ENCODE measurements around the gene RPL13. TPM values are rescaled to one million over a fixed set of nuclear protein-coding genes. Genes with fewer than 3 reads are reported as not detected.

Gene RPL13
- total and polyA plus RNA-seq, 10 of the 15 experiments (the other 5 are each of a cell fraction or from before 2014, with no cell fraction given) = 386 to 9,428 (median 2,486) TPM

DNA sequence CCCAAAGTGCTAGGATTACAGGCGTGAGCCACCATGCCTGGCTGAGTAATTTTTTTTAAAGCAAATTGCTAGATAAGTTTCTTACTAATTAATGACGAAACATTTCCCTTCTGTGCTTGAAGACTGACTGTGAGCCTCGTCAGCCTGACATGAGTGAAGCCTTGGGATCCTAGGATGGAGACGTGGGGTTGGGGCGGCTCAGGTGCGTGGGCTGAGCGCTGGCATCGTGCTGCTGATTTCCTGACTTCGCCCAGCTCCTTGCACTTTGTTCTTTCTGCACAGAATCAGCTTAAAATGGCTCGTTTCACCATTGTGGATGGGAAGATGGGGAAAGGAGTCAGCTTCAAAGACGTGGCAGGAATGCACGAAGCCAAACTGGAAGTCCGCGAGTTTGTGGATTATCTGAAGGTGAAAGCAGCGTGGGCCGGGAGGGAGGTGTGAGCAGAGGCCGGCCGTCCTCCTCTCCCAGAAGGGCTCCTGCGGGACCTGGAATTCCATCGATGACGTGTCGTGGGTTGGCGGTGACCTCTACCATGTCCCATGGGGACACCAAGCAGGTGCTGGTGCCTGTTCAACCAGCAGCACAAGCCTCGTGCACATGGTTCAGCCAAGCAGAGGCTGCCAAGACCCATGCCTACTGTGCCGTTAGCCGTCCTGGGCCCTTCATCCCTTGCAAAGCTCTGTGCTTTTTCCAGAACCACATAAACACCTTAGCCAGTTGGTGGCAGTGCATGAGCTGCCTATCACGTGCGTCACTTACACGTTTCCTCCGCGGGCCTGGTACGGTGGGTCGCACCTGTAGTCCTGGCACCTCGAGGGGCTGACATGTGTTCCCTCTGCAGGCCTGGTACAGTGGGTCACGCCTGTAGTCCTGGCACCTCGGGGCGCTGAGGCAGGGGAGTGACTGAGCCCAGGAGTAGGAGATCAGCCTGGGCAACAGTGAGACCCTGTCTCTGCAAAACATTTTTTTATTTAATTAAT, 29.8 kb upstream of the RPL13 start:
- no peak overlapping the region for H3K4me2 ChIP-seq (ENCODE audit: control insufficient read depth, insufficient read depth)
- H3K36me3 ChIP-seq (ENCODE audit: control insufficient read depth in 2 of 2, insufficient read depth in 2 of 2, low read length in 1 of 2) = peaks cover 11 to 35% of the 10 kb centered on the region in 2 experiments
- H3K27ac ChIP-seq (ENCODE audit: control insufficient read depth, insufficient read depth) = no peak overlapping the region
- H3K27me3 ChIP-seq (replicated peaks in 1 of 2; ENCODE audit: control insufficient read depth in 2 of 2, insufficient read depth in 2 of 2, low read length in 1 of 2) = no peaks in the 10 kb centered on the region
- ChIA-PET SMC1A (ENCODE audit: uncharacterized antibody, unreplicated experiment) (no interaction called here), CTCF (no interaction called here), POLR2A (no interaction called here), RAD21 (ENCODE audit: unreplicated experiment) (no interaction called here)
- H4K20me1 ChIP-seq (ENCODE audit: control insufficient read depth, insufficient read depth) = no peaks in the 10 kb centered on the region
- H2AFZ ChIP-seq (ENCODE audit: control insufficient read depth, low read depth, low read length) = no peak overlapping the region
- no peaks in the 10 kb centered on the region for H3K9me3 ChIP-seq (replicated peaks; ENCODE audit: control insufficient read depth, insufficient read depth, low read length)
- no peaks in the 10 kb centered on the region for H3K79me2 ChIP-seq (ENCODE audit: control insufficient read depth, insufficient read depth, low read length)
- WGBS (ENCODE audit: insufficient coverage, insufficient replicate concordance, low lambda C conversion rate, missing lambda C conversion rate) = 96% methylated on average over 31 of the region's 37 CpGs
- no peak overlapping the region for H3K4me3 ChIP-seq
- intact Hi-C loops (cut with micrococcal nuclease; ENCODE audit: unreplicated experiment) = no loop called here
- no TSS peak for BruUV-seq (replicated peaks)
- FAIRE-seq (no peak), ATAC-seq (no peak), DNase-seq (ENCODE audit: low read depth, low spot score) (no peak)
- H3K9ac ChIP-seq (ENCODE audit: control insufficient read depth, insufficient read depth, low read length) = no peak overlapping the region
- no peaks in the 10 kb centered on the region; the same call in none of the 2 replicates for H3K4me1 ChIP-seq (ENCODE audit: control insufficient read depth, insufficient read depth, low read length)
- TF ChIP-seq POLR2A (IDR thresholded peaks at IDR 0.05; ENCODE audit: low read depth, low read length) = peak; percentile 44; the same call in 1 of the 2 replicates
- TF ChIP-seq CREB1 (IDR thresholded peaks at IDR 0.05; ENCODE audit: low read depth) = no peak
- in situ Hi-C loops (cut with MboI) = no loop called here

DNA sequence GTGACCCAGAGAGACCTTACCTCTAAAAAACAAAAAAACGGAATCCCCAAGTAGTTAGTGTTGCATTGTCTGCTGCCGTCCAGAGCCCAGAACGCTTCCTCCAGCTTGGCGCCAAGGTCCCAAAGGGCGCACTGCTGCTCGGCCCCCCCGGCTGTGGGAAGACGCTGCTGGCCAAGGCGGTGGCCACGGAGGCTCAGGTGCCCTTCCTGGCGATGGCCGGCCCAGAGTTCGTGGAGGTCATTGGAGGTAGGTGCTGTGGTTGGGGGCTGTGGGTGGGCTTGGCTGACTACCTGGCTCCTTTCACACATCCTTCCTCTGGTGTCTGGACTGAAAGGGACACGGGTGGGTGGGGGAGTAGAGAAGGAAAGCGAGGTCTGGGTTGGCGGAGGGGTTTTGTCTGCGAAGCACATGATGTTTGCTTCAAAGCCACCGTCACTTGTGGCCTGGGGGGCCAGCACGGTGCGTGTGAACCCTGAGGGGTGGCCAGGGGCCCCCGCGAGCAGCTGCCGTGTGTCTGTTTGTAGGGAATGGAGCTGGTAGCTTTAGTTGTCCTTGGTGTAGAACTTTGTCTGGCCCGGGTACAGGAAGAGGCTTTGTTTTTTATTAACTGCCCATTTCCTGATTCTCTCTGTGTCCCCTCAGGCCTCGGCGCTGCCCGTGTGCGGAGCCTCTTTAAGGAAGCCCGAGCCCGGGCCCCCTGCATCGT, 28.5 kb upstream of the RPL13 start:
- H3K9ac ChIP-seq (ENCODE audit: control insufficient read depth, insufficient read depth, low read length) = no peak overlapping the region
- intact Hi-C loops (cut with micrococcal nuclease; ENCODE audit: unreplicated experiment) = no loop called here
- no peaks in the 10 kb centered on the region for H3K27me3 ChIP-seq (replicated peaks in 1 of 2; ENCODE audit: control insufficient read depth in 2 of 2, insufficient read depth in 2 of 2, low read length in 1 of 2)
- H3K4me2 ChIP-seq (ENCODE audit: control insufficient read depth, insufficient read depth) = no peak overlapping the region
- H3K4me3 ChIP-seq = no peak overlapping the region
- H2AFZ ChIP-seq (ENCODE audit: control insufficient read depth, low read depth, low read length) = no peak overlapping the region
- H3K36me3 ChIP-seq (ENCODE audit: control insufficient read depth in 2 of 2, insufficient read depth in 2 of 2, low read length in 1 of 2) = peaks cover 14 to 32% of the 10 kb centered on the region in 2 experiments
- in situ Hi-C loops (cut with MboI) = no loop called here
- SMC1A ChIA-PET (ENCODE audit: uncharacterized antibody, unreplicated experiment) = no interaction called here
- DNase-seq (ENCODE audit: low read depth, low spot score) = no peak
- H3K4me1 ChIP-seq (ENCODE audit: control insufficient read depth, insufficient read depth, low read length) = no peaks in the 10 kb centered on the region; the same call in 1 of the 2 replicates
- ATAC-seq = no peak
- CTCF ChIA-PET = no interaction called here
- H3K79me2 ChIP-seq (ENCODE audit: control insufficient read depth, insufficient read depth, low read length) = no peaks in the 10 kb centered on the region
- FAIRE-seq = no peak
- WGBS (ENCODE audit: insufficient coverage, insufficient replicate concordance, low lambda C conversion rate, missing lambda C conversion rate) = 97% methylated on average over 31 of the region's 31 CpGs
- H3K9me3 ChIP-seq (replicated peaks; ENCODE audit: control insufficient read depth, insufficient read depth, low read length) = no peaks in the 10 kb centered on the region
- RAD21 ChIA-PET (ENCODE audit: unreplicated experiment) = no interaction called here
- H3K27ac ChIP-seq (ENCODE audit: control insufficient read depth, insufficient read depth) = no peak overlapping the region
- H4K20me1 ChIP-seq (ENCODE audit: control insufficient read depth, insufficient read depth) = no peaks in the 10 kb centered on the region
- TF ChIP-seq BACH1 (IDR thresholded peaks at IDR 0.05; ENCODE audit: borderline replicate concordance) = no peak
- no peak for TF ChIP-seq BCL11A (IDR thresholded peaks at IDR 0.05; ENCODE audit: low read depth, low read length)
- no peak for TF ChIP-seq ETV6 (conservative IDR thresholded peaks at IDR 0.05 in 1 of 2, IDR thresholded peaks at IDR 0.05 in 1 of 2; ENCODE audit: borderline replicate concordance in 1 of 2, low read depth in 1 of 2)
- no TSS peak for BruUV-seq (replicated peaks)
- POLR2A ChIA-PET = no interaction called here
